ENCODE data around the gene ETFB. TPM values are rescaled to one million over a fixed set of nuclear protein-coding genes. Genes with fewer than 3 reads are reported as not detected.
A peak's percentile ranks its signal among the peaks of the same experiment; 100 is the strongest.

The ETFB gene
- total and polyA plus RNA-seq, 2 donors from 2014 or later = 76.8 to 620 TPM

- no peak for TF ChIP-seq CTCF (IDR thresholded peaks at IDR 0.05; ENCODE audit: borderline replicate concordance, extremely low read depth, insufficient read depth)
- DNase-seq (no peak), FAIRE-seq (no peak)
- H3K9ac ChIP-seq (ENCODE audit: low read length in 3 of 3) = no peak overlapping the region
- peaks cover 2% of the 10 kb centered on the region for H3K27me3 ChIP-seq (ENCODE audit: control insufficient read depth, insufficient read depth, low read length)
- no peaks in the 10 kb centered on the region for H3K9me3 ChIP-seq (ENCODE audit: control insufficient read depth in 2 of 3, insufficient read depth in 1 of 3, low read length in 3 of 3)
- no peaks in the 10 kb centered on the region for H3K36me3 ChIP-seq (ENCODE audit: control insufficient read depth in 2 of 3, insufficient read depth in 3 of 3, low read length in 3 of 3)
- no peak overlapping the region for H3K4me3 ChIP-seq (ENCODE audit: low read length in 3 of 3)
- intact Hi-C loops (cut with DNase I) = no loop called here
- H3K27ac ChIP-seq (ENCODE audit: low read depth in 2 of 2, low read length in 2 of 2) = no peak overlapping the region
- peaks cover 0 to 7% (median 3%) of the 10 kb centered on the region in 3 donors for H3K4me1 ChIP-seq (ENCODE audit: control insufficient read depth in 2 of 3, insufficient read depth in 2 of 3, low read depth in 1 of 3, low read length in 3 of 3)
Measured at GRCh38 chr19:51324167-51324481, 42.1 kb downstream of the ETFB start.

- DNase-seq (no peak), FAIRE-seq (no peak)
- Histone ChIP-seq H3K4me1 (ENCODE audit: control insufficient read depth in 2 of 3, insufficient read depth in 2 of 3, low read depth in 1 of 3, low read length in 3 of 3) (peaks cover 0 to 7% (median 3%) of the 10 kb centered on the region in 3 donors), H3K27ac (ENCODE audit: low read depth in 2 of 2, low read length in 2 of 2) (no peak overlapping the region), H3K4me3 (ENCODE audit: low read length in 3 of 3) (no peak overlapping the region), H3K9me3 (ENCODE audit: control insufficient read depth in 2 of 3, insufficient read depth in 1 of 3, low read length in 3 of 3) (no peaks in the 10 kb centered on the region), H3K27me3 (ENCODE audit: control insufficient read depth, insufficient read depth, low read length) (peaks cover 2% of the 10 kb centered on the region), H3K36me3 (ENCODE audit: control insufficient read depth in 2 of 3, insufficient read depth in 3 of 3, low read length in 3 of 3) (no peaks in the 10 kb centered on the region), H3K9ac (ENCODE audit: low read length in 3 of 3) (no peak overlapping the region)
- intact Hi-C loops (cut with DNase I) = no loop called here
- TF ChIP-seq CTCF (IDR thresholded peaks at IDR 0.05; ENCODE audit: borderline replicate concordance, extremely low read depth, insufficient read depth) = no peak
Measured at GRCh38 chr19:51323481-51324166, 42.6 kb downstream of the ETFB start.

- peaks cover 0 to 7% (median 3%) of the 10 kb centered on the region in 3 donors for H3K4me1 ChIP-seq (ENCODE audit: control insufficient read depth in 2 of 3, insufficient read depth in 2 of 3, low read depth in 1 of 3, low read length in 3 of 3)
- no peak overlapping the region for H3K4me3 ChIP-seq (ENCODE audit: low read length in 3 of 3)
- DNase-seq (no peak), FAIRE-seq (no peak)
- no peak for TF ChIP-seq CTCF (IDR thresholded peaks at IDR 0.05; ENCODE audit: borderline replicate concordance, extremely low read depth, insufficient read depth)
- no peaks in the 10 kb centered on the region for H3K27me3 ChIP-seq (ENCODE audit: control insufficient read depth, insufficient read depth, low read length)
- intact Hi-C loops (cut with DNase I) = no loop called here
- H3K9ac ChIP-seq (ENCODE audit: low read length in 3 of 3) = no peak overlapping the region
- no peak overlapping the region for H3K27ac ChIP-seq (ENCODE audit: low read depth in 2 of 2, low read length in 2 of 2)
- no peaks in the 10 kb centered on the region for H3K9me3 ChIP-seq (ENCODE audit: control insufficient read depth in 2 of 3, insufficient read depth in 1 of 3, low read length in 3 of 3)
- H3K36me3 ChIP-seq (ENCODE audit: control insufficient read depth in 2 of 3, insufficient read depth in 3 of 3, low read length in 3 of 3) = no peaks in the 10 kb centered on the region
Measured at GRCh38 chr19:51321799-51322198, 44.4 kb downstream of the ETFB start.

GRCh38 chr19:51320280-51320657 is 45.9 kb downstream of the ETFB start:
- Histone ChIP-seq H3K36me3 (ENCODE audit: control insufficient read depth in 2 of 3, insufficient read depth in 3 of 3, low read length in 3 of 3) (no peaks in the 10 kb centered on the region), H3K27me3 (ENCODE audit: control insufficient read depth, insufficient read depth, low read length) (no peaks in the 10 kb centered on the region), H3K4me3 (ENCODE audit: low read length in 3 of 3) (no peak overlapping the region), H3K27ac (ENCODE audit: low read depth in 2 of 2, low read length in 2 of 2) (no peak overlapping the region), H3K9ac (ENCODE audit: low read length in 3 of 3) (no peak overlapping the region), H3K9me3 (ENCODE audit: control insufficient read depth in 2 of 3, insufficient read depth in 1 of 3, low read length in 3 of 3) (no peaks in the 10 kb centered on the region), H3K4me1 (ENCODE audit: control insufficient read depth in 2 of 3, insufficient read depth in 2 of 3, low read depth in 1 of 3, low read length in 3 of 3) (peaks cover 0 to 7% (median 3%) of the 10 kb centered on the region in 3 donors)
- intact Hi-C loops (cut with DNase I) = no loop called here
- FAIRE-seq (no peak), DNase-seq (peak in 4 of 5 donors; percentile 82 to 89 (median 86))
- no peak for TF ChIP-seq CTCF (IDR thresholded peaks at IDR 0.05; ENCODE audit: borderline replicate concordance, extremely low read depth, insufficient read depth)
